Endometrial microvascular endothelial cells (primary cell): Measurements from ENCODE around the gene OR51T1. TPM values are rescaled to one million over a fixed set of nuclear protein-coding genes. Genes with fewer than 3 reads are reported as not detected.

Experiments
- in situ Hi-C: cut with HindIII; loops from 2 replicates; pipeline ENCODE4 v1.10.0; 2017; ENCODE audit warnings: low sequenced_read_pairs, low pct_unique_long_range_greater_than_20kb; ENCODE audit errors: inconsistent ontology term
- total RNA-seq: library from RNA; depleted of rRNA; stranded (reverse); fragments of >200 nt; gene quantifications from one replicate; pipeline ENCODE4 v1.2.3, GENCODE V29; 2015; ENCODE audit errors: inconsistent ontology term

The OR51T1 gene
- total RNA-seq, 1 donor from 2014 or later, result not detected

DNA sequence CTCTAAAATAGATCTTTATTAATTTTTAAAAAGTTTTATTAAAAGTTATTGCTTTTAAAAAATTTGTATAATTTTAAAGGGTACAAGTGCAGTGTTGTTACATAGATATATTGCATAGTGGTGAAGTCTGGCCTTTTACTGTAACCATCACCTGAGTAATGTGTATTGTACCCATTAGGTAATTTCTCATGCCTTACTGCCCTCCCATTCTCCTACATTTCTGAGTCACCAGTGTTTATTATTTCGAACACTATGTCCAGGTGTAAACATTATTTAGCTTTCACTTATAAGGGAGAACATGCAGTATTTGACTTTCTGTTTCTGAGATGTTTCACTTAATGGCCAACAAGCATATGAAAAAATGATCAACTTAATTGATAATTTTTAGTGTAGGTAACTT is 40.1 kb downstream of the OR51T1 start:
- in situ Hi-C loops, result no loop called here

DNA sequence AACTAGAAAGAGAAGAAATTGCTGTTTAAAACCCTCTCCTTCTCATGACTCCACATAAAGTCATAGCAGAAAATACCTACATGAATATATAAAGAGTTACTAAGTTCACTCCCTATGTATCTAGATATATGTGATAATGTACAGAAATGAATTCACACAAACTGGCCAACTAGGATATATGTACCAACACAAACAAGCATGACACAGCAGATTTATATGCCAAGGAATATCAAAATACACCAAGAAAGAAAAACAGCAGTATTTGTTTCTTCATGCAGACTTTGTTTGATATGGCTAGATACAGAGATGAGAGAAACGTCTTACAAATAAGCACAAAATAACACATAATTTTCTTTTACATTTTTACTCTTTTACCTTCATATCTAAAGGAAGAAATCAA is 40.6 kb downstream of the OR51T1 start:
- in situ Hi-C loops, result no loop called here

GRCh38 chr11:4924239-4924638 is 42.5 kb downstream of the OR51T1 start, which contains the start of gene OR51G1:
Gene OR51G1 (minus strand): TSS chr11:4924339. CDS start chr11:4924339, 0 bp downstream.
- in situ Hi-C loops, result no loop called here

DNA sequence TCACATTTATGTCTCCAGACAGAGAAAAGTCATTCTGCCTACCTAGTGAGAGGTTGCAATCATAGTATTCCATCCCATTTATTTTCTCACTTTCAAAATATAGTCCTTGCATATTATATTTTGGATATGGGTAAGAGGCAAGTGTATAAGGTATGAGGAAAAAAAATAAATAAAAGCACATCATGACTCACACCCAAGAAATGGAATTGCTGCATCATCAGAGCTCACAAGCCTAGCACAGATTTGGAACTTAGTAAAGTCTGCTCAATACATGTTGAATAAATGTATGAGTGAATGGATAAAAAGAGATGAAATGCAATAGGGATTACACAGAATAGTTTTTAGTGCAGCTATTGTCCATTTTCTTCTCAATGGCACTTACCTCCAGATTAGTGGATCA is 44.9 kb downstream of the OR51T1 start:
- in situ Hi-C loops, result no loop called here

Other genes starting within 250 kb of the OR51T1 start
- gene OR51D1, start 244.4 kb upstream of the OR51T1 start, total RNA-seq, result not detected
- not detected for gene OR51E1, start 237.9 kb upstream of the OR51T1 start, total RNA-seq
- gene OR51E2, start 184.0 kb upstream of the OR51T1 start, total RNA-seq, result not detected
- not detected for gene MMP26, start 177.1 kb upstream of the OR51T1 start, total RNA-seq
- gene OR51F1, start 112.0 kb upstream of the OR51T1 start, total RNA-seq, result not detected
- not detected for gene OR52R1, start 77.5 kb upstream of the OR51T1 start, total RNA-seq
- not detected for gene OR51F2, start 60.6 kb upstream of the OR51T1 start, total RNA-seq
- gene OR51S1, start 32.7 kb upstream of the OR51T1 start, total RNA-seq, result not detected
- gene OR51A7, start 21.9 kb downstream of the OR51T1 start, total RNA-seq, result not detected
- not detected for gene OR51G2, start 37.5 kb downstream of the OR51T1 start, total RNA-seq
- not detected for gene OR51G1, start 42.4 kb downstream of the OR51T1 start, total RNA-seq
- not detected for gene OR51A4, start 65.7 kb downstream of the OR51T1 start, total RNA-seq
- not detected for gene OR51A2, start 73.8 kb downstream of the OR51T1 start, total RNA-seq
- gene OR51L1, start 113.0 kb downstream of the OR51T1 start, total RNA-seq, result not detected
- gene OR52J3, start 164.6 kb downstream of the OR51T1 start, total RNA-seq, result not detected
- not detected for gene OR52E2, start 177.7 kb downstream of the OR51T1 start, total RNA-seq
- gene OR52E1, start 187.7 kb downstream of the OR51T1 start, total RNA-seq, result not detected